Vagina (tissue), 2 donors: ENCODE measurements around the gene CDH4.

Experiments
- CTCF ChIP-seq, 3 experiments: fragments of 450-650 bp in 2 of 3; fragments of 200-600 bp in 1 of 3; sonication (generic) in 1 of 3; IDR thresholded peaks; one replicate each; pipeline ENCODE4 v1.5.1; 2017 to 2019; ENCODE audit warnings: antibody characterized with exemption in 3 of 3, mild to moderate bottlenecking in 2 of 3, moderate library complexity in 2 of 3
- POLR2A ChIP-seq, 2 donors: fragments of 450-650 bp; IDR thresholded peaks; one replicate each; pipeline ENCODE4 v1.6.1; 2017; ENCODE audit warnings: antibody characterized with exemption in 2 of 2, mild to moderate bottlenecking in 2 of 2, moderate library complexity in 2 of 2
- POLR2AphosphoS5 ChIP-seq, 2 donors: sonication (generic); formaldehyde crosslinking; IDR thresholded peaks; one replicate each; pipeline ENCODE4 v1.9.0; 2017; ENCODE audit warnings: antibody characterized with exemption in 2 of 2, mild to moderate bottlenecking in 2 of 2, low read depth in 1 of 2; ENCODE audit not compliant: insufficient read depth in 1 of 2

- TF ChIP-seq CTCF (IDR thresholded peaks at IDR 0.05) (no peak), POLR2AphosphoS5 (IDR thresholded peaks at IDR 0.05; ENCODE audit: insufficient read depth in 1 of 2, low read depth in 1 of 2) (no peak), POLR2A (IDR thresholded peaks at IDR 0.05) (no peak)
These were observed 600.4 kb downstream of the CDH4 start for GRCh38 chr20:61852268-61853072.
